K562 (cell line): Measurements from ENCODE around the gene PSMD11. TPM values are rescaled to one million over a fixed set of nuclear protein-coding genes. Genes with fewer than 3 reads are reported as not detected.

Experiments used
- ADNP ChIP-seq: fragments of 200-800 bp; sonication (Bioruptor generic); IDR thresholded peaks from 2 replicates; pipeline ENCODE4 v1.6.1; 2016; ENCODE audit warnings: missing genetic modification characterization, missing compliant biosample characterization
- FOXP1 ChIP-seq: sonication (generic); formaldehyde crosslinking; IDR thresholded peaks from 2 replicates; pipeline ENCODE4 v1.8.0; 2022; ENCODE audit warnings: mild to moderate bottlenecking, missing genetic modification reagents
- GTF2F1 ChIP-seq: IDR thresholded peaks from 2 replicates; pipeline ENCODE4 v1.6.1; 2011; ENCODE audit warnings: low read depth, low read length, improper control_type of control experiment
- HDGF ChIP-seq: fragments of 450-650 bp; IDR thresholded peaks from 2 replicates; pipeline ENCODE4 v1.6.1; 2016
- JUND ChIP-seq, 2 experiments: IDR thresholded peaks; 2 replicates in 1 of 2; 3 replicates in 1 of 2; pipeline ENCODE4 v1.6.1; 2011; ENCODE audit warnings: borderline replicate concordance in 2 of 2, low read depth in 2 of 2, low read length in 2 of 2, improper control_type of control experiment in 1 of 2, missing biosample characterization in 1 of 2, missing genetic modification characterization in 1 of 2, missing genetic modification reagents in 1 of 2
- PCBP2 ChIP-seq: fragments of 200-400 bp; formaldehyde crosslinking; IDR thresholded peaks from 2 replicates; pipeline ENCODE4 v1.6.1; 2018; ENCODE audit warnings: low read length, low read depth, mild to moderate bottlenecking, moderate library complexity; ENCODE audit not compliant: poor library complexity, severe bottlenecking
- SAFB2 ChIP-seq: fragments of 200-400 bp; formaldehyde crosslinking; IDR thresholded peaks from 2 replicates; pipeline ENCODE4 v1.6.1; 2018; ENCODE audit warnings: borderline replicate concordance, low read length, low read depth, moderate library complexity; ENCODE audit not compliant: severe bottlenecking
- TBP ChIP-seq: optimal IDR thresholded peaks from 2 replicates; pipeline ENCODE3; 2011; ENCODE audit warnings: low read depth, low read length, improper control_type of control experiment
- XRCC3 ChIP-seq: fragments of 450-650 bp; IDR thresholded peaks from 2 replicates; pipeline ENCODE4 v1.6.1; 2017; ENCODE audit warnings: mild to moderate bottlenecking, moderate library complexity
- ZBTB7A ChIP-seq: IDR thresholded peaks from 2 replicates; pipeline ENCODE4 v1.6.1; 2011; ENCODE audit warnings: low read depth, mild to moderate bottlenecking, low read length, moderate library complexity, borderline replicate concordance; ENCODE audit not compliant: control insufficient read depth
- polyA plus RNA-seq, 8 experiments: library from polyadenylated mRNA; depleted of rRNA in 4 of 8; stranded (reverse) in 5 of 8; unstranded in 3 of 8; fragments of >200 nt; fragmentation: Nextera tagmentation in 2 of 8; fragmentation: Illumina TruSeq in 1 of 8; extraction: Ambion mirVana in 2 of 8; extraction: Trizol in 1 of 8; gene quantifications; 2 replicates each; pipeline versions ENCODE4 v1.2.1 to v1.2.3, GENCODE V29; 2011 to 2014; ENCODE audit warnings: inconsistent platforms in 1 of 8, missing spikeins in 1 of 8
- total RNA-seq, 7 experiments: library from RNA; depleted of rRNA in 6 of 7; stranded (reverse); fragments of >200 nt in 6 of 7; fragmentation: Illumina TruSeq in 2 of 7; extraction: Trizol in 2 of 7; gene quantifications; 2 replicates each; pipeline versions ENCODE4 v1.2.1 to v1.2.3, GENCODE V29; 2011 to 2021; ENCODE audit warnings: low replicate concordance in 1 of 7
- TF ChIP-seq, protein P1 (sequence below): fragments of 450-650 bp; formaldehyde crosslinking; IDR thresholded peaks from 2 replicates; pipeline ENCODE4 v1.4.0; 2022; ENCODE audit warnings: missing genetic modification characterization
- TF ChIP-seq, protein P2 (sequence below): sonication (generic); formaldehyde crosslinking; IDR thresholded peaks from 2 replicates; pipeline ENCODE4 v1.9.0; 2022; ENCODE audit warnings: mild to moderate bottlenecking, missing genetic modification reagents
- TF ChIP-seq, protein P3 (sequence below): sonication (generic); formaldehyde crosslinking; IDR thresholded peaks from 2 replicates; pipeline ENCODE4 v1.8.0; 2022; ENCODE audit warnings: mild to moderate bottlenecking, low read depth, missing genetic modification reagents
- TF ChIP-seq, protein P4 (sequence below): sonication (generic); formaldehyde crosslinking; IDR thresholded peaks from 2 replicates; pipeline ENCODE4 v1.8.0; 2022; ENCODE audit warnings: missing genetic modification reagents, mild to moderate bottlenecking, borderline replicate concordance

Gene PSMD11
- total and polyA plus RNA-seq, 9 of the 15 experiments (the other 6 are each of a cell fraction or from before 2014, with no cell fraction given), result 104 to 378 (median 158) TPM

DNA sequence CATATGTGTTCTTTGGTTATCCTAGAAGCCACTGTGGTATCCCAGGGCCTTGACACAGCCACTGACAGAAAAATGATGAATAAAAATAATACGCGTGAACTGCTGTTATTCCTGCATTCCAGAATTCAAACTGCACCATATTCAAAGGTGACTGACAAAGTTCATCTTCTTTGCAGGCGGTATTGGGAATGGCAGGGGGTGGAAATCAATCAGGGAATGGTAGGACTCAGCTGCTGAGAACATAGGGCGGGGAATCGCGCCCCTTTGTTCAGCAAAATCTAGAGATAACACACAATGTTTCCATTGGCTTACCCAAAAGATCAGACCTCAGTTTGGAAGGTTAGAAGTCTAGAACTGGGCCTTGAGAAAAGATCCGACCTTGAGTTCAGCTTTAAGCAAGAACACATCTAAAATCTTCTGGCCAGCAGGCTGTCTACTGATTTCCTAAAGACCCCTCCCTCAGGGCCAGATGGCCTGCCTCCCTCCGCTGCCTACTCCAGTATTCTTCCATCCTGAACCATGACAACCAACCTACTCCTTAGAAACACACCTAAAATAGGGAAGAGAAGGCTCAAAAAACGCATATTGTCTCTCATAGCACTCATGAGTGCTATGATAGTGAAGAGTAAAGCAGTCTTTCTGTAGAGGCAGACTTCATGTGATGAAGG, 76.6 kb downstream of the PSMD11 start (continued):
- TF ChIP-seq, protein P1, sequence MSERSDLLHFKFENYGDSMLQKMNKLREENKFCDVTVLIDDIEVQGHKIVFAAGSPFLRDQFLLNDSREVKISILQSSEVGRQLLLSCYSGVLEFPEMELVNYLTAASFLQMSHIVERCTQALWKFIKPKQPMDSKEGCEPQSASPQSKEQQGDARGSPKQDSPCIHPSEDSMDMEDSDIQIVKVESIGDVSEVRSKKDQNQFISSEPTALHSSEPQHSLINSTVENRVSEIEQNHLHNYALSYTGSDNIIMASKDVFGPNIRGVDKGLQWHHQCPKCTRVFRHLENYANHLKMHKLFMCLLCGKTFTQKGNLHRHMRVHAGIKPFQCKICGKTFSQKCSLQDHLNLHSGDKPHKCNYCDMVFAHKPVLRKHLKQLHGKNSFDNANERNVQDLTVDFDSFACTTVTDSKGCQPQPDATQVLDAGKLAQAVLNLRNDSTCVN (CRISPR knock-in tag), result no peak
- TF ChIP-seq, protein P2, sequence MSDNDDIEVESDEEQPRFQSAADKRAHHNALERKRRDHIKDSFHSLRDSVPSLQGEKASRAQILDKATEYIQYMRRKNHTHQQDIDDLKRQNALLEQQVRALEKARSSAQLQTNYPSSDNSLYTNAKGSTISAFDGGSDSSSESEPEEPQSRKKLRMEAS (CRISPR knock-in tag), result no peak
- no peak for TF ChIP-seq TBP
- no peak for TF ChIP-seq ADNP (tag)
- TF ChIP-seq PCBP2, result no peak
- TF ChIP-seq JUND (IDR thresholded peaks at IDR 0.05; ENCODE audit: borderline replicate concordance, low read depth, low read length), result no peak
- no peak for TF ChIP-seq JUND (tag; IDR thresholded peaks at IDR 0.05; ENCODE audit: borderline replicate concordance, low read depth, low read length)
- no peak for TF ChIP-seq FOXP1
- TF ChIP-seq, protein P3, sequence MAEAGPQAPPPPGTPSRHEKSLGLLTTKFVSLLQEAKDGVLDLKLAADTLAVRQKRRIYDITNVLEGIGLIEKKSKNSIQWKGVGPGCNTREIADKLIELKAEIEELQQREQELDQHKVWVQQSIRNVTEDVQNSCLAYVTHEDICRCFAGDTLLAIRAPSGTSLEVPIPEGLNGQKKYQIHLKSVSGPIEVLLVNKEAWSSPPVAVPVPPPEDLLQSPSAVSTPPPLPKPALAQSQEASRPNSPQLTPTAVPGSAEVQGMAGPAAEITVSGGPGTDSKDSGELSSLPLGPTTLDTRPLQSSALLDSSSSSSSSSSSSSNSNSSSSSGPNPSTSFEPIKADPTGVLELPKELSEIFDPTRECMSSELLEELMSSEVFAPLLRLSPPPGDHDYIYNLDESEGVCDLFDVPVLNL (CRISPR knock-in tag), result no peak
- no peak for TF ChIP-seq GTF2F1
- TF ChIP-seq XRCC3, result no peak
- no peak for TF ChIP-seq ZBTB7A
- TF ChIP-seq, protein P4, sequence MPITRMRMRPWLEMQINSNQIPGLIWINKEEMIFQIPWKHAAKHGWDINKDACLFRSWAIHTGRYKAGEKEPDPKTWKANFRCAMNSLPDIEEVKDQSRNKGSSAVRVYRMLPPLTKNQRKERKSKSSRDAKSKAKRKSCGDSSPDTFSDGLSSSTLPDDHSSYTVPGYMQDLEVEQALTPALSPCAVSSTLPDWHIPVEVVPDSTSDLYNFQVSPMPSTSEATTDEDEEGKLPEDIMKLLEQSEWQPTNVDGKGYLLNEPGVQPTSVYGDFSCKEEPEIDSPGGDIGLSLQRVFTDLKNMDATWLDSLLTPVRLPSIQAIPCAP (CRISPR knock-in tag), result no peak
- TF ChIP-seq SAFB2, result no peak
- TF ChIP-seq HDGF, result no peak
- TF ChIP-seq, all 486 proteins: peak for 0
